22Rv1 (cell line): ENCODE data around the gene CACTIN.

Experiments used
- CTCF ChIP-seq: fragments of 450-650 bp; IDR thresholded peaks from 2 replicates; pipeline ENCODE4 v1.5.1; 2017; ENCODE audit warnings: mild to moderate bottlenecking
- ZFX ChIP-seq: fragments of 450-650 bp; IDR thresholded peaks from 2 replicates; pipeline ENCODE4 v1.6.1; 2017; ENCODE audit warnings: antibody characterized with exemption, borderline replicate concordance

- TF ChIP-seq CTCF (no peak), ZFX (no peak)
Measured at GRCh38 chr19:3580156-3580934, 46.2 kb downstream of the CACTIN start.
